Osteoblast (primary cell): ENCODE measurements around the gene FLT1. TPM values are rescaled to one million over a fixed set of nuclear protein-coding genes. Genes with fewer than 3 reads are reported as not detected.
A peak's percentile ranks its signal among the peaks of the same experiment; 100 is the strongest.

ENCODE experiments used
- DNase-seq: peaks from one replicate; pipeline ENCODE4 v3.0.0; 2011; ENCODE audit warnings: low spot score, mixed read lengths; ENCODE audit not compliant: insufficient read length; ENCODE audit errors: missing footprints
- H2AFZ ChIP-seq: 2 replicates; pipeline ENCODE4 v1.6.0; 2011; ENCODE audit warnings: mild to moderate bottlenecking, low read length
- H3K27ac ChIP-seq: 2 replicates; pipeline ENCODE4 v1.5.1; 2011; ENCODE audit warnings: mild to moderate bottlenecking, low read depth, low read length, moderate library complexity
- H3K27me3 ChIP-seq: 2 replicates; pipeline ENCODE4 v1.6.0; 2012; ENCODE audit warnings: mild to moderate bottlenecking, control low read depth, inconsistent platforms, low read length, moderate library complexity; ENCODE audit not compliant: insufficient read depth
- H3K36me3 ChIP-seq: 2 replicates; pipeline ENCODE4 v1.5.1; 2011; ENCODE audit warnings: mild to moderate bottlenecking, low read length, control low read depth, moderate library complexity; ENCODE audit not compliant: insufficient read depth
- H3K4me1 ChIP-seq: 2 replicates; pipeline ENCODE4 v1.5.1; 2011; ENCODE audit warnings: mild to moderate bottlenecking, low read length, control low read depth, moderate library complexity; ENCODE audit not compliant: insufficient read depth
- H3K4me2 ChIP-seq: 2 replicates; pipeline ENCODE4 v1.6.0; 2011; ENCODE audit warnings: mild to moderate bottlenecking, low read length; ENCODE audit not compliant: insufficient read depth
- H3K4me3 ChIP-seq: fragments of 200-600 bp; sonication (generic); 3 replicates; pipeline ENCODE4 v1.5.1; 2012; ENCODE audit warnings: mild to moderate bottlenecking, low read length, inconsistent platforms; ENCODE audit not compliant: insufficient read depth
- H3K79me2 ChIP-seq: 2 replicates; pipeline ENCODE4 v1.6.0; 2012; ENCODE audit warnings: mild to moderate bottlenecking, low read length, control low read depth, inconsistent platforms; ENCODE audit not compliant: insufficient read depth
- H3K9me3 ChIP-seq: 2 replicates; pipeline ENCODE4 v1.5.1; 2011; ENCODE audit warnings: low read depth, low read length, control low read depth
- H4K20me1 ChIP-seq: 2 replicates; pipeline ENCODE4 v1.6.0; 2012; ENCODE audit warnings: mild to moderate bottlenecking, low read length, control low read depth; ENCODE audit not compliant: insufficient read depth
- CTCF ChIP-seq: IDR thresholded peaks from 2 replicates; pipeline ENCODE4 v1.5.1; 2011; ENCODE audit warnings: mild to moderate bottlenecking, low read depth, low read length, moderate library complexity; ENCODE audit errors: extremely low read depth
- total RNA-seq: library from RNA; depleted of rRNA; stranded (reverse); fragments of >200 nt; gene quantifications from 2 replicates; pipeline ENCODE4 v1.2.3, GENCODE V29; 2012

The FLT1 gene
- total RNA-seq, 1 donor: not detected

DNA sequence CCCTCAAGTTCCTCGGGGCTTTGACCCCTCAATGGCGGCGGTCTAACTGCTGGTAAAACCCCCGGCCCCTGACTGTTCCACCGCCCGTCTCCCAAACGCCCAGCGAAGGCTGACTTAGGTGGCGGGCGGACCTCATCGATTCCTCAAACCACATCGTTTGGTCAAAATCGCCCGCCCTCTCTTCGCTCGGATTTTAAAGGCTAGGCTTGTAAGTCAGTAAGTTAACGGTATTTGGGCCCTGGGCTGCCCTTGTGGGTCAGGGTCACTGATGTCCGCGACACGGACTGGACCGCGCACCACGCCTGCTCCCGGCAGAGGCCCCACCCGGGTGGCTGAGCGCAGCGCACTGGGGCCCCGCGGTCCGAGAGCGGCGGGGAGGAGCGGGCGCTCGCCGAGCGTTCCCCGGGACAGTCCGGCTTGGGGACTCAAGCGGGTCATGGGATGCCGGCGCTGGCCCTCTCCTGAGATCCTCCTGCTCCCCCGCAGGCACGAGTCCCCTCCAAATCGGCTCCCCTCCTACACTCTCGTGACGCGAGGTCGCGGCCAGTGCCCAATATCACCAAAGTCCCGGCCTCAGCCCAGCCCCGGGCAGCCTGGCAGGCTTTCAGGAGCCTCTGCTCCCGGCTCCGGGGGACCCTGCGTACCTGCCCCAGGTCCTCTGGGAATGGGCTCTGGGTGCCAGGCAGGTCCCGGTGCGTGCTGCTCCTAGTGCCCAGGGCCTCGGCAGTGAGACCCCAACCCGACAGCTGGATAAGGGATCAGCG is 1.0 kb downstream of the FLT1 start:
- no peak overlapping the region for H3K27ac ChIP-seq
- peak; percentile 86 for DNase-seq
- H3K4me2 ChIP-seq: peak overlapping the region; percentile 58
- no peak overlapping the region for H2AFZ ChIP-seq
- peak overlapping the region; percentile 56 for H3K4me3 ChIP-seq
- peaks cover 94% of the 10 kb centered on the region for H3K27me3 ChIP-seq
- no peaks in the 10 kb centered on the region for H3K36me3 ChIP-seq
- H3K79me2 ChIP-seq: no peaks in the 10 kb centered on the region
- no peak for TF ChIP-seq CTCF
- H3K9me3 ChIP-seq: no peaks in the 10 kb centered on the region
- no peaks in the 10 kb centered on the region for H4K20me1 ChIP-seq
- peaks cover 8% of the 10 kb centered on the region for H3K4me1 ChIP-seq

DNA sequence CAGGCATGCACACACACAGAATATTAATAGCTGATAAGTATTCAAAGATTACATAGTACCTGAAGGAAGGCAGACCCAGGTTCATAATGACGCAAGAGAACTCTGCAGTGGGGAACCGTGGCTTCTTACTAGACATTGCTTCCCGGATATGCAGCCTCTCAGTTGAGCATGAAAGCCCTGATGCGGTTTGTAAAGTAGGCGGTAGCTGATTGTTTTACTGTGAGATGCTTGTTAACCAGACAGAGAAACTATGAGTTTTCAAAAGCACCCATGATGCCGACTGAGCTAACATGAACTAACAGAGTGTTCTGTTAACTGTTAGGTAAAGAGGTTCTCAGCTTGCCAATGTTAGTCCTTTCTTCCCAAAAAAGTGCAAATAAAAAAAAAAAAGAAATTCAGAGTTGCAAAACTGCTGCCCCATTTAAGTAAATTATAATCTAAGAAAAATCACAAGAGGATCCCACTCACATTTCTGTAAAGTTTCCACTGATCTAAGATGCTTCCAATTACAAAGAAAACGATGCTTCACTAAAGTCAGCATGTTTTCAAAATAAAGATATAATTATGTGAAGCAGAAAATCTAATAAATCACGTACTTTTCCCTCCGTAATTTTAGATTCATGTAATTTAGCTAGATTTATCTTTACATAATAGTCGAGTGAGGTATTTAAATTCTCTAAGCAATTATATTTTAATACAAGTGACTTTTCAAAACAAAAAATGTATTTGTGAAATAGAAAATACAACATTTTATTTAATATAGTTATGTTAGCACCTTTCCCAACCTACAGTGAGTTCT is 2.2 kb downstream of the FLT1 start:
- H3K79me2 ChIP-seq: no peaks in the 10 kb centered on the region
- H2AFZ ChIP-seq: no peak overlapping the region
- H3K36me3 ChIP-seq: no peaks in the 10 kb centered on the region
- no peaks in the 10 kb centered on the region for H4K20me1 ChIP-seq
- no peak for DNase-seq
- peaks cover 89% of the 10 kb centered on the region for H3K27me3 ChIP-seq
- no peak overlapping the region for H3K4me2 ChIP-seq
- peaks cover 8% of the 10 kb centered on the region for H3K4me1 ChIP-seq
- no peak overlapping the region for H3K4me3 ChIP-seq
- H3K9me3 ChIP-seq: no peaks in the 10 kb centered on the region
- TF ChIP-seq CTCF: no peak
- no peak overlapping the region for H3K27ac ChIP-seq

GRCh38 chr13:28490061-28490460 is 4.9 kb downstream of the FLT1 start:
- no peaks in the 10 kb centered on the region for H3K79me2 ChIP-seq
- no peaks in the 10 kb centered on the region for H3K9me3 ChIP-seq
- H3K4me1 ChIP-seq: peaks cover 6% of the 10 kb centered on the region
- DNase-seq: no peak
- no peak overlapping the region for H3K27ac ChIP-seq
- TF ChIP-seq CTCF: no peak
- no peak overlapping the region for H3K4me3 ChIP-seq
- no peaks in the 10 kb centered on the region for H3K36me3 ChIP-seq
- H2AFZ ChIP-seq: no peak overlapping the region
- H3K27me3 ChIP-seq: peaks cover 71% of the 10 kb centered on the region
- H3K4me2 ChIP-seq: no peak overlapping the region
- H4K20me1 ChIP-seq: no peaks in the 10 kb centered on the region

- Histone ChIP-seq H3K36me3 (no peaks in the 10 kb centered on the region), H3K4me2 (no peak overlapping the region), H3K27me3 (peaks cover 68% of the 10 kb centered on the region), H3K4me3 (no peak overlapping the region), H3K27ac (no peak overlapping the region), H4K20me1 (no peaks in the 10 kb centered on the region), H3K79me2 (no peaks in the 10 kb centered on the region), H3K9me3 (no peaks in the 10 kb centered on the region), H3K4me1 (peaks cover 3% of the 10 kb centered on the region), H2AFZ (no peak overlapping the region)
- TF ChIP-seq CTCF: no peak
- DNase-seq: no peak
Observed at GRCh38 chr13:28489524-28489931, 5.4 kb downstream of the FLT1 start.
